Measurements from ENCODE around the gene PLEKHG4B.

DNA sequence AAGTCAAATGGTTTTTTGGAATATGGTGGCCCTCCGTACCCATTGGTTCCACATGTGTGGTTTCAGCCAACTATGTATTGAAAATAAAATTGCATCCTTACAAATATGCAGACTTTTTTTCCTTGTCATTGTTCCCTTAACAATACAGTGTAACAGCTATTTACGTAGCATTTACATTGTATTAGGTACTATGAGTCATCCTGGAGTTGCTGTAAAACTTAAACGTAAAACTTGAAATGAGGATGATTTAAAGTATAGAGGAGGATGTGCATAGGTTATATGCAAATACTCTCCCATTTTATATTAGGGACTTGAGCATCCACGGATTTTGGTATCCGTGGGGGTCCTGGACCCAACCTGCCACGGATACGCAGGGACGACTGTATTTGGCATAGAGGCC is 142.5 kb downstream of the PLEKHG4B start:
- TF ChIP-seq EZH2 (IDR thresholded peaks at IDR 0.05; ENCODE audit: borderline replicate concordance, low read depth, low read length, severe bottlenecking) = no peak
- TF ChIP-seq, protein P1, sequence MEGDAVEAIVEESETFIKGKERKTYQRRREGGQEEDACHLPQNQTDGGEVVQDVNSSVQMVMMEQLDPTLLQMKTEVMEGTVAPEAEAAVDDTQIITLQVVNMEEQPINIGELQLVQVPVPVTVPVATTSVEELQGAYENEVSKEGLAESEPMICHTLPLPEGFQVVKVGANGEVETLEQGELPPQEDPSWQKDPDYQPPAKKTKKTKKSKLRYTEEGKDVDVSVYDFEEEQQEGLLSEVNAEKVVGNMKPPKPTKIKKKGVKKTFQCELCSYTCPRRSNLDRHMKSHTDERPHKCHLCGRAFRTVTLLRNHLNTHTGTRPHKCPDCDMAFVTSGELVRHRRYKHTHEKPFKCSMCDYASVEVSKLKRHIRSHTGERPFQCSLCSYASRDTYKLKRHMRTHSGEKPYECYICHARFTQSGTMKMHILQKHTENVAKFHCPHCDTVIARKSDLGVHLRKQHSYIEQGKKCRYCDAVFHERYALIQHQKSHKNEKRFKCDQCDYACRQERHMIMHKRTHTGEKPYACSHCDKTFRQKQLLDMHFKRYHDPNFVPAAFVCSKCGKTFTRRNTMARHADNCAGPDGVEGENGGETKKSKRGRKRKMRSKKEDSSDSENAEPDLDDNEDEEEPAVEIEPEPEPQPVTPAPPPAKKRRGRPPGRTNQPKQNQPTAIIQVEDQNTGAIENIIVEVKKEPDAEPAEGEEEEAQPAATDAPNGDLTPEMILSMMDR (IDR thresholded peaks at IDR 0.05; ENCODE audit: borderline replicate concordance, extremely low read depth, low read length, poor library complexity, severe bottlenecking) = no peak
